ENCODE data around the gene MTHFD2.

The MTHFD2 gene

DNA sequence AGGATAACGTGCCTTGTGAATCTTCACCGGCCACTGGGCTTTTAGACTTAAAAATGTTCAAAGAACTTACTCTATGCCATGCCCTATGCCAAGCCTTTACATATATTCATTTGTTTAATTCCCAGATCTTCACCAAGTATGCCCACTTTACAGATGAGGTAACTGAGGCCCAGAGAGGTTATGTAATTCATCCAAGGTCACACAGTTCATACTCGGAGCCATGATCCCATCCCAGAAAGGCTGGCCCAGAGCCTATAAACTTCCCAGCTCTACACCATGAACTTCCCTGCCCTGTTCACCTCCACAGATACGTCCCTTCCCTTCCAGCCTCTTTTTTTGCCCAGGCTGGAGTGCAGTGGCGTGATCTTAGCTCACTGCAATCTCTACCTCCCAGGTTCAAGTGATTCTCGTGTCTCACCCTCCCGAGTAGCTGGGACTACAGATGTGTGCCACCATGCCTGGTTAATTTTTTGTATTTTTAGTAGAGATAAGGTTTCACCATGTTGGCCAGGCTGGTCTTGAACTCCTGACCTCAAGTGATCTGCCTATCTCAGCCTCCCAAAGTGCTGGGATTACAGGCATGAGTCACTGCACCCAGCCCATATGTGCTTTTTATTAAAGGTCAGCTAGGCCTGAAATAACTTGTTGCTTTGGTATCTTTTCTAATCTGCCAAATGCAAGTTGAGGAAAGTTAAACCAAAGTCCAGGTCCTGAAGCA, 44.1 kb downstream of the MTHFD2 start:
- TF ChIP-seq, protein P1, sequence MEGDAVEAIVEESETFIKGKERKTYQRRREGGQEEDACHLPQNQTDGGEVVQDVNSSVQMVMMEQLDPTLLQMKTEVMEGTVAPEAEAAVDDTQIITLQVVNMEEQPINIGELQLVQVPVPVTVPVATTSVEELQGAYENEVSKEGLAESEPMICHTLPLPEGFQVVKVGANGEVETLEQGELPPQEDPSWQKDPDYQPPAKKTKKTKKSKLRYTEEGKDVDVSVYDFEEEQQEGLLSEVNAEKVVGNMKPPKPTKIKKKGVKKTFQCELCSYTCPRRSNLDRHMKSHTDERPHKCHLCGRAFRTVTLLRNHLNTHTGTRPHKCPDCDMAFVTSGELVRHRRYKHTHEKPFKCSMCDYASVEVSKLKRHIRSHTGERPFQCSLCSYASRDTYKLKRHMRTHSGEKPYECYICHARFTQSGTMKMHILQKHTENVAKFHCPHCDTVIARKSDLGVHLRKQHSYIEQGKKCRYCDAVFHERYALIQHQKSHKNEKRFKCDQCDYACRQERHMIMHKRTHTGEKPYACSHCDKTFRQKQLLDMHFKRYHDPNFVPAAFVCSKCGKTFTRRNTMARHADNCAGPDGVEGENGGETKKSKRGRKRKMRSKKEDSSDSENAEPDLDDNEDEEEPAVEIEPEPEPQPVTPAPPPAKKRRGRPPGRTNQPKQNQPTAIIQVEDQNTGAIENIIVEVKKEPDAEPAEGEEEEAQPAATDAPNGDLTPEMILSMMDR (conservative IDR thresholded peaks at IDR 0.05; ENCODE audit: low read length): no peak
- no peak overlapping the region for H3K4me3 ChIP-seq (ENCODE audit: low read length)
- no peak for DNase-seq (ENCODE audit: low read depth)

DNA sequence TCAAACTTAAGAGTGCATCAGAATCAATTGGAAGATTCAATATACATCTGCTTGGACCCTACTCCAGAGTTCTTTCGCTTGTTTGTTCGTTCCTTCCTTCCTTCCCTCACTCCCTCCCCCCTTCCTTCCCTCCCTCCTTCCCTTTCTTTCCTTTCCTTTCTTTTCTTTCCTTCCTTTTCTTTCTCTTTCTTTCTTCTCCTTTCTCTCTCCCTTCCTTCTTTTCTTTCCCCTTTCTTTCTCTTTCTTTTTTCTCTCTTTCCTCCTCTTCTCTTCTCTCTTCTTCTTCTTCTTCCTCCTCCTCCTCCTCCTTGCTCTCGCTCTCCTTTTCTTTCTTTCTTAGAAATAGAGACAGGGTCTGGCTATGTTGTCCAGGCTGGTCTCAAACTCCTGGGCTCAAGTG, 45.9 kb downstream of the MTHFD2 start:
- DNase-seq (ENCODE audit: low read depth): no peak
- TF ChIP-seq, protein P1 (conservative IDR thresholded peaks at IDR 0.05; ENCODE audit: low read length): no peak
- no peak overlapping the region for H3K4me3 ChIP-seq (ENCODE audit: low read length)

DNA sequence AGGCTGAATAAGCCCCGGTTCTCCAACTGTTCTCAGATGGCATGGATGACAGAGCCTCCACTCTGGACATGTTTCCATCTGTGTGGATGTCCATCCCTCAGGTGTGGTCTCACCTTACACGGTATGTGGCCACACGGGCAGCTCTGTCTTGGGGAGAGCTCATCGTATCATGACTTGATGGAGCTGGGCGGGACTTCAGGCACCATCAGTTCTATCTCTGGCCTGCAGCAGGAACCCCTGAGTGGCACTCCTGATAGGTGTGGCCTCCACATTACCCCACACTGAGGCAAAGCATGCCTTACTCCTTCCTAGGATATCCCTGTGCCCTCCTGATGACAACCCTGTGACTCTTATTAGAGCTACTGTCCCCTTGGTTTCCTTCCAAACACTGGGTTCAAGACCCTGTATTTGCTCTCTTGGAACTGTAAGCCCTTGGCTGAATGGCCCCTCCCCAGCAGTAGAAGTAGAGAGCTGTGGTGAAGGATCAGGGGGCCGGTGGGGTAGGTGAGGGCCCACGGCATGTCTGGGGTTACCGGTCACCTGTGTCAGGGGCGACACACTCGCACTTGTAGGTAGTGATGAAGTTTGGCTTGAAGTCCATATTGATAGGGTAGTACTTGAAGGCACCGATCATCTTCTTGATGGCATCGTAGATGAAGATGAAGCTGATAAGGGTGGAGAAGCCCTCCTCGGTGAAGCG, 48.2 kb downstream of the MTHFD2 start:
- no peak overlapping the region for H3K4me3 ChIP-seq (ENCODE audit: low read length)
- no peak for DNase-seq (ENCODE audit: low read depth)
- TF ChIP-seq, protein P1 (conservative IDR thresholded peaks at IDR 0.05; ENCODE audit: low read length): no peak

DNA sequence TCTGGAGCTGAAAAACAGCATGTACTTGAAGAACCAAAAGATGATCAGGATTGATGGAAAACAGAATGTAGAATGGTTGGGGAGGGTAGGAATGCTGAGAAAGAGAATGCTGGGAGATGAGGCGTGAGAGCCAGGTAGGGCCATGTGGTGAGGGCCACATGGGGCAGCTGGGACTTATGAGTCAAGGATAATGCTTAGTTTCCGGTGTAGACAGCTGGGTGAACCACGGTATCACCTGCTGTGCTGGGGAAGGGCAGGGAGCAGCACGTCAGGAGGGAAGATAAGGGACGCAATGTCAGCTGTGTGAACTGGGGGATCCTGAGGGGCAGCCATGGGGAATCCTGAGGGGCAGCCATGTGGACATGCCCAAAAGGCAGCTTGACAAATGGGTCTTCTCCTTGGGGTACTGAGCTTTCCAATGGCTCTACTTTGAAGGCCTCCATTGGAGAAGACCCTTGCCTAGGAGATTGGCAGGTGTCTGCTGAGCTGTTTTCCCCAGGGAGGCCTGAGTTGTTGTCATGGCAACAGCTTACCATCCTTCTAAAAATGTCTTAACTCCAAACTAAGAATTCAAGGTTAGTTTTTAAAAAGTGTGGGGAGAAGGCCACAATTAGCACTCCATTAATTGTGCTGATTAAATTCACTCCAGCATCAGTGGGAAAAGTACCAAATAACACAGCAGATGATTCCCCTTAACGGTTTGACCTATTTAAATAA, 51.1 kb downstream of the MTHFD2 start:
- TF ChIP-seq, protein P1 (conservative IDR thresholded peaks at IDR 0.05; ENCODE audit: low read length): no peak
- no peak overlapping the region for H3K4me3 ChIP-seq (ENCODE audit: low read length)
- DNase-seq (ENCODE audit: low read depth): no peak

GRCh38 chr2:74250189-74250631, 51.8 kb downstream of the MTHFD2 start:
- H3K4me3 ChIP-seq (ENCODE audit: low read length): no peak overlapping the region
- DNase-seq (ENCODE audit: low read depth): peak; percentile 36
- TF ChIP-seq, protein P1 (conservative IDR thresholded peaks at IDR 0.05; ENCODE audit: low read length): peak; percentile 78

DNA sequence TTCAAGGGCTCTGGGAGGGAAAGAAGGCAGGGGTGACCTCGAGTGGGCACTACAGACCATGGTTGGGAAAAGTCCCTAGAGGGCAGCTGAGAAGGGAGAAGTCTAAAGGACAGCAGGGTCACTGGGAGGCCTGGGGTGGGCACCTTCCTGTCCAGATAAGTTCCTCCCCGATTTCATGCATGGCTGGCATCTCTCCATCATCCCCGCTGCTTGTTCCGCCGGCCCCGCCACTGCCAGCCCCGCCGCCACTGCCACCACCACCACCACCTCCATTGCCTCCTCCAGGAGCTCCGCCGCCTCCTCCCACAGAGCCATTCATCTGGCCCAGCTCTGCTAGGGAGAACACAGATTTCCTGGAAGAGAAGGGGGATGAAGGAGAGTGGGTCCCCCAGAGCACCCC, 53.6 kb downstream of the MTHFD2 start:
- TF ChIP-seq, protein P1 (conservative IDR thresholded peaks at IDR 0.05; ENCODE audit: low read length): no peak
- H3K4me3 ChIP-seq (ENCODE audit: low read length): no peak overlapping the region
- DNase-seq (ENCODE audit: low read depth): no peak
